Parathyroid adenoma (tissue), 2 donors: Measurements from ENCODE around the gene OAS3.

Experiments used
- H2AFZ ChIP-seq: fragments of 300-600 bp; sonication (generic); one replicate; pipeline ENCODE4 v1.7.0; 2017; ENCODE audit warnings: antibody characterized with exemption, mild to moderate bottlenecking
- H3K27ac ChIP-seq: fragments of 300-600 bp; sonication (generic); one replicate; pipeline ENCODE4 v1.7.0; 2017
- H3K27me3 ChIP-seq: fragments of 300-600 bp; sonication (generic); one replicate; pipeline ENCODE4 v1.7.0; 2017; ENCODE audit warnings: low read length; ENCODE audit not compliant: control insufficient read depth, insufficient read depth
- H3K36me3 ChIP-seq: fragments of 300-600 bp; sonication (generic); one replicate; pipeline ENCODE4 v1.7.0; 2017; ENCODE audit warnings: low read length; ENCODE audit not compliant: control insufficient read depth, insufficient read depth
- H3K4me1 ChIP-seq: fragments of 300-600 bp; sonication (generic); one replicate; pipeline ENCODE4 v1.7.0; 2017; ENCODE audit warnings: control low read depth
- H3K4me2 ChIP-seq: fragments of 300-600 bp; sonication (generic); one replicate; pipeline ENCODE4 v1.7.0; 2017; ENCODE audit warnings: low read length
- H3K4me3 ChIP-seq: fragments of 300-600 bp; sonication (generic); one replicate; pipeline ENCODE4 v1.7.0; 2017; ENCODE audit warnings: low read depth, low read length
- H3K79me2 ChIP-seq: fragments of 300-600 bp; sonication (generic); one replicate; pipeline ENCODE4 v1.7.0; 2017; ENCODE audit warnings: control low read depth
- H3K9ac ChIP-seq: fragments of 300-600 bp; sonication (generic); one replicate; pipeline ENCODE4 v1.7.0; 2017; ENCODE audit warnings: mild to moderate bottlenecking
- H3K9me3 ChIP-seq: fragments of 300-600 bp; sonication (generic); one replicate; pipeline ENCODE4 v1.7.0; 2017; ENCODE audit warnings: low read length; ENCODE audit not compliant: control insufficient read depth
- CTCF ChIP-seq: fragments of 300-600 bp; sonication (generic); IDR thresholded peaks from one replicate; pipeline ENCODE4 v1.7.0; 2017; ENCODE audit warnings: antibody characterized with exemption, mild to moderate bottlenecking
- donor health status: primary hyperparathyroidism.

The OAS3 gene

GRCh38 chr12:112894128-112894527, 44.1 kb upstream of the OAS3 start:
- Histone ChIP-seq H3K4me2 (no peak overlapping the region), H3K27me3 (no peaks in the 10 kb centered on the region), H3K4me3 (no peak overlapping the region)

GRCh38 chr12:112898380-112898779, 39.9 kb upstream of the OAS3 start:
- Histone ChIP-seq H3K79me2 (no peaks in the 10 kb centered on the region), H3K9ac (no peak overlapping the region), H3K4me3 (no peak overlapping the region), H3K4me1 (peaks cover 8% of the 10 kb centered on the region), H3K27ac (no peak overlapping the region), H3K4me2 (no peak overlapping the region), H3K27me3 (no peaks in the 10 kb centered on the region), H2AFZ (no peak overlapping the region), H3K9me3 (no peaks in the 10 kb centered on the region), H3K36me3 (no peaks in the 10 kb centered on the region)
- TF ChIP-seq CTCF, result no peak

More at GRCh38 chr12:112894128-112894527, 44.1 kb upstream of the OAS3 start:
- Histone ChIP-seq H3K27ac (no peak overlapping the region), H3K79me2 (no peaks in the 10 kb centered on the region), H3K9me3 (no peaks in the 10 kb centered on the region), H2AFZ (no peak overlapping the region), H3K4me1 (no peaks in the 10 kb centered on the region), H3K36me3 (no peaks in the 10 kb centered on the region), H3K9ac (no peak overlapping the region)
- TF ChIP-seq CTCF, result no peak

GRCh38 chr12:112900298-112901145, 37.8 kb upstream of the OAS3 start:
- Histone ChIP-seq H3K27me3 (no peaks in the 10 kb centered on the region), H3K27ac (no peak overlapping the region), H3K79me2 (no peaks in the 10 kb centered on the region), H3K9ac (no peak overlapping the region), H2AFZ (peak overlapping the region; percentile 9), H3K4me1 (peaks cover 10% of the 10 kb centered on the region), H3K36me3 (no peaks in the 10 kb centered on the region), H3K9me3 (no peaks in the 10 kb centered on the region), H3K4me3 (no peak overlapping the region), H3K4me2 (no peak overlapping the region)
- TF ChIP-seq CTCF, result peak; percentile 76

GRCh38 chr12:112901271-112901670, 37.0 kb upstream of the OAS3 start:
- no peaks in the 10 kb centered on the region for H3K27me3 ChIP-seq
- H3K36me3 ChIP-seq, result no peaks in the 10 kb centered on the region
- no peak overlapping the region for H3K27ac ChIP-seq
- H3K79me2 ChIP-seq, result no peaks in the 10 kb centered on the region
- H3K4me3 ChIP-seq, result no peak overlapping the region
- no peak for TF ChIP-seq CTCF
- no peak overlapping the region for H3K4me2 ChIP-seq
- no peak overlapping the region for H3K9ac ChIP-seq
- peaks cover 15% of the 10 kb centered on the region for H3K4me1 ChIP-seq
- peak overlapping the region; percentile 9 for H2AFZ ChIP-seq
- H3K9me3 ChIP-seq, result no peaks in the 10 kb centered on the region

GRCh38 chr12:112904571-112904970, 33.7 kb upstream of the OAS3 start:
- Histone ChIP-seq H3K79me2 (no peaks in the 10 kb centered on the region), H3K36me3 (no peaks in the 10 kb centered on the region), H3K27ac (no peak overlapping the region), H3K9ac (no peak overlapping the region), H3K4me1 (peaks cover 27% of the 10 kb centered on the region), H3K4me3 (no peak overlapping the region), H3K4me2 (no peak overlapping the region), H2AFZ (no peak overlapping the region), H3K9me3 (no peaks in the 10 kb centered on the region), H3K27me3 (no peaks in the 10 kb centered on the region)
- TF ChIP-seq CTCF, result no peak
